Measurements from ENCODE around the gene NACC2. TPM values are rescaled to one million over a fixed set of nuclear protein-coding genes. Genes with fewer than 3 reads are reported as not detected.

NACC2 gene
- total RNA-seq, 5 donors from 2014 or later (not counting 1 experiment from before 2014, with no cell fraction given) = 4.2 to 11.7 (median 11.3) TPM

GRCh38 chr9:136111190-136111589, 16.1 kb upstream of the NACC2 start:
- no peaks in the 10 kb centered on the region for H3K27me3 Mint-ChIP-seq
- Histone ChIP-seq H3K36me3 (ENCODE audit: control insufficient read depth in 2 of 2, extremely low read depth in 1 of 2, insufficient read depth in 1 of 2, low read length in 1 of 2) (peaks cover 4 to 18% of the 10 kb centered on the region in 2 donors), H3K27ac (ENCODE audit: low read length) (peak overlapping the region; percentile 52), H3K27me3 (replicated peaks in 1 of 2; ENCODE audit: control insufficient read depth in 2 of 2, extremely low read depth in 1 of 2, insufficient read depth in 2 of 2, low read length in 1 of 2) (no peaks in the 10 kb centered on the region), H3K9me3 (no peaks in the 10 kb centered on the region), H3K4me1 (ENCODE audit: control insufficient read depth in 1 of 2, extremely low read depth in 1 of 2, insufficient read depth in 2 of 2, low read length in 2 of 2) (peaks cover 53 to 96% of the 10 kb centered on the region in 2 experiments), H3K4me3 (ENCODE audit: control insufficient read depth in 1 of 2, extremely low read depth in 1 of 2, low read length in 1 of 2) (no peak overlapping the region)
- no peaks in the 10 kb centered on the region for H3K36me3 Mint-ChIP-seq
- peaks cover 63 to 75% (median 73%) of the 10 kb centered on the region in 3 donors for H3K4me1 Mint-ChIP-seq
- ATAC-seq (replicated peaks in 1 of 4) = no peak
- POLR2A ChIA-PET = no interaction called here
- peak overlapping the region; percentile 31 to 83 (median 55) for H3K4me3 Mint-ChIP-seq
- WGBS (ENCODE audit: insufficient coverage) = 91% methylated on average over 21 of the region's 22 CpGs
- no peaks in the 10 kb centered on the region for H3K9me3 Mint-ChIP-seq
- DNase-seq = no peak
- CTCF ChIA-PET = interaction anchor here in 1 of 2 donors (0.6 kb wide), 1 partner anchor 21 kb away, joined by 3 read pairs; no protein-coding TSS in a partner anchor
- H3K27ac Mint-ChIP-seq = peak overlapping the region; percentile 79 to 96

GRCh38 chr9:136110082-136111061, 15.3 kb upstream of the NACC2 start:
- ATAC-seq (replicated peaks in 1 of 4) (peak; percentile 19 to 29 (median 24)), DNase-seq (peak in 11 of 35 experiments; percentile 30 to 68 (median 38))
- Mint-ChIP-seq H3K9me3 (no peaks in the 10 kb centered on the region), H3K36me3 (no peaks in the 10 kb centered on the region), H3K4me1 (peaks cover 70 to 81% (median 79%) of the 10 kb centered on the region in 3 donors), H3K27ac (peak overlapping the region; percentile 81 to 96), H3K4me3 (peak overlapping the region; percentile 69 to 83 (median 76)), H3K27me3 (no peaks in the 10 kb centered on the region)
- peak overlapping the region; percentile 52 for H3K27ac ChIP-seq (ENCODE audit: low read length)
- H3K4me3 ChIP-seq (ENCODE audit: control insufficient read depth in 1 of 2, extremely low read depth in 1 of 2, low read length in 1 of 2) = peak overlapping the region; percentile 48 to 70
- H3K27me3 ChIP-seq (replicated peaks in 1 of 2; ENCODE audit: control insufficient read depth in 2 of 2, extremely low read depth in 1 of 2, insufficient read depth in 2 of 2, low read length in 1 of 2) = no peaks in the 10 kb centered on the region
- POLR2A ChIA-PET = no interaction called here
- peaks cover 49 to 96% of the 10 kb centered on the region in 2 experiments for H3K4me1 ChIP-seq (ENCODE audit: control insufficient read depth in 1 of 2, extremely low read depth in 1 of 2, insufficient read depth in 2 of 2, low read length in 2 of 2)
- no peaks in the 10 kb centered on the region for H3K9me3 ChIP-seq
- 11% methylated on average over 35 of the region's 42 CpGs for WGBS (ENCODE audit: insufficient coverage)
- CTCF ChIA-PET = interaction anchor here (0.6 to 0.8 kb wide), 2 partner anchors 20 to 879 kb away, joined by 3 read pairs; no protein-coding TSS in a partner anchor
- peaks cover 4 to 10% of the 10 kb centered on the region in 2 donors for H3K36me3 ChIP-seq (ENCODE audit: control insufficient read depth in 2 of 2, extremely low read depth in 1 of 2, insufficient read depth in 1 of 2, low read length in 1 of 2)

GRCh38 chr9:136109351-136110081, 14.4 kb upstream of the NACC2 start:
- Mint-ChIP-seq H3K9me3 (no peaks in the 10 kb centered on the region), H3K4me1 (peaks cover 70 to 76% (median 73%) of the 10 kb centered on the region in 3 donors), H3K27ac (peak overlapping the region; percentile 92 to 96), H3K27me3 (no peaks in the 10 kb centered on the region), H3K36me3 (no peaks in the 10 kb centered on the region), H3K4me3 (peak overlapping the region; percentile 74 to 83 (median 77))
- CTCF ChIA-PET = interaction anchor here (0.5 to 0.8 kb wide), 2 partner anchors 202 to 878 kb away, joined by 3 to 4 read pairs; partner anchors contain the start of gene CAMSAP1 (in 1 of the 2)
- Histone ChIP-seq H3K4me3 (ENCODE audit: control insufficient read depth in 1 of 2, extremely low read depth in 1 of 2, low read length in 1 of 2) (peak overlapping the region; percentile 58 to 70), H3K27ac (ENCODE audit: low read length) (peak overlapping the region; percentile 75), H3K36me3 (ENCODE audit: control insufficient read depth in 2 of 2, extremely low read depth in 1 of 2, insufficient read depth in 1 of 2, low read length in 1 of 2) (peaks cover 0 to 2% of the 10 kb centered on the region in 2 donors), H3K9me3 (no peaks in the 10 kb centered on the region), H3K4me1 (ENCODE audit: control insufficient read depth in 1 of 2, extremely low read depth in 1 of 2, insufficient read depth in 2 of 2, low read length in 2 of 2) (peaks cover 44 to 97% of the 10 kb centered on the region in 2 experiments), H3K27me3 (replicated peaks in 1 of 2; ENCODE audit: control insufficient read depth in 2 of 2, extremely low read depth in 1 of 2, insufficient read depth in 2 of 2, low read length in 1 of 2) (no peaks in the 10 kb centered on the region)
- DNase-seq (peak; percentile 81 to 94 (median 88)), ATAC-seq (replicated peaks in 1 of 4) (peak; percentile 89 to 96 (median 94))
- WGBS (ENCODE audit: insufficient coverage) = 0% methylated on average over 40 of the region's 48 CpGs
- POLR2A ChIA-PET = no interaction called here

GRCh38 chr9:136108648-136109266, 13.7 kb upstream of the NACC2 start:
- ChIA-PET CTCF (interaction anchor here in 1 of 2 donors (0.5 kb wide), 1 partner anchor 201 kb away, joined by 4 read pairs; the partner anchor contains the start of gene CAMSAP1), POLR2A (no interaction called here)
- Mint-ChIP-seq H3K36me3 (no peaks in the 10 kb centered on the region), H3K9me3 (no peaks in the 10 kb centered on the region), H3K27ac (peak overlapping the region; percentile 80 to 87), H3K4me3 (peak overlapping the region; percentile 67 to 83 (median 74)), H3K4me1 (peaks cover 65 to 69% (median 67%) of the 10 kb centered on the region in 3 donors), H3K27me3 (no peaks in the 10 kb centered on the region)
- Histone ChIP-seq H3K36me3 (ENCODE audit: control insufficient read depth in 2 of 2, extremely low read depth in 1 of 2, insufficient read depth in 1 of 2, low read length in 1 of 2) (no peaks in the 10 kb centered on the region), H3K27ac (ENCODE audit: low read length) (peak overlapping the region; percentile 91), H3K4me1 (ENCODE audit: control insufficient read depth in 1 of 2, extremely low read depth in 1 of 2, insufficient read depth in 2 of 2, low read length in 2 of 2) (peaks cover 40 to 89% of the 10 kb centered on the region in 2 experiments), H3K9me3 (no peaks in the 10 kb centered on the region), H3K27me3 (replicated peaks in 1 of 2; ENCODE audit: control insufficient read depth in 2 of 2, extremely low read depth in 1 of 2, insufficient read depth in 2 of 2, low read length in 1 of 2) (no peaks in the 10 kb centered on the region), H3K4me3 (ENCODE audit: control insufficient read depth in 1 of 2, extremely low read depth in 1 of 2, low read length in 1 of 2) (peak overlapping the region; percentile 58 to 70)
- ATAC-seq (replicated peaks in 1 of 4) (no peak), DNase-seq (no peak)
- 80% methylated on average over 27 of the region's 27 CpGs for WGBS (ENCODE audit: insufficient coverage)

GRCh38 chr9:136107953-136108647, 13.0 kb upstream of the NACC2 start:
- no peaks in the 10 kb centered on the region for H3K9me3 Mint-ChIP-seq
- Histone ChIP-seq H3K36me3 (ENCODE audit: control insufficient read depth in 2 of 2, extremely low read depth in 1 of 2, insufficient read depth in 1 of 2, low read length in 1 of 2) (no peaks in the 10 kb centered on the region), H3K4me3 (ENCODE audit: control insufficient read depth in 1 of 2, extremely low read depth in 1 of 2, low read length in 1 of 2) (no peak overlapping the region), H3K4me1 (ENCODE audit: control insufficient read depth in 1 of 2, extremely low read depth in 1 of 2, insufficient read depth in 2 of 2, low read length in 2 of 2) (peaks cover 34 to 83% of the 10 kb centered on the region in 2 experiments), H3K27me3 (replicated peaks in 1 of 2; ENCODE audit: control insufficient read depth in 2 of 2, extremely low read depth in 1 of 2, insufficient read depth in 2 of 2, low read length in 1 of 2) (no peaks in the 10 kb centered on the region), H3K9me3 (no peaks in the 10 kb centered on the region), H3K27ac (ENCODE audit: low read length) (peak overlapping the region; percentile 91)
- H3K27me3 Mint-ChIP-seq = no peaks in the 10 kb centered on the region
- WGBS (ENCODE audit: insufficient coverage) = 88% methylated on average over 28 of the region's 29 CpGs
- no peak for DNase-seq
- H3K4me1 Mint-ChIP-seq = peaks cover 59 to 63% (median 60%) of the 10 kb centered on the region in 3 donors
- peak overlapping the region; percentile 90 to 91 for H3K27ac Mint-ChIP-seq
- ATAC-seq (replicated peaks in 1 of 4) = no peak
- H3K36me3 Mint-ChIP-seq = no peaks in the 10 kb centered on the region
- ChIA-PET POLR2A (no interaction called here), CTCF (no interaction called here)
- H3K4me3 Mint-ChIP-seq = peak overlapping the region; percentile 67 to 83 (median 74)

Measured in T-cell (primary cell).